HG02678 (cell line): Measurements from ENCODE around the gene SFT2D3.

Experiments
- ATAC-seq: cut with Tn5 transposase; IDR thresholded peaks from one replicate; pipeline ENCODE4 v1.9.1; 2021; ENCODE audit warnings: mild to moderate bottlenecking, moderate library complexity; ENCODE audit not compliant: unreplicated experiment

The SFT2D3 gene, protein sequence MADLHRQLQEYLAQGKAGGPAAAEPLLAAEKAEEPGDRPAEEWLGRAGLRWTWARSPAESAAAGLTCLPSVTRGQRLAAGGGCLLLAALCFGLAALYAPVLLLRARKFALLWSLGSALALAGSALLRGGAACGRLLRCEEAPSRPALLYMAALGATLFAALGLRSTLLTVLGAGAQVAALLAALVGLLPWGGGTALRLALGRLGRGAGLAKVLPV

DNA sequence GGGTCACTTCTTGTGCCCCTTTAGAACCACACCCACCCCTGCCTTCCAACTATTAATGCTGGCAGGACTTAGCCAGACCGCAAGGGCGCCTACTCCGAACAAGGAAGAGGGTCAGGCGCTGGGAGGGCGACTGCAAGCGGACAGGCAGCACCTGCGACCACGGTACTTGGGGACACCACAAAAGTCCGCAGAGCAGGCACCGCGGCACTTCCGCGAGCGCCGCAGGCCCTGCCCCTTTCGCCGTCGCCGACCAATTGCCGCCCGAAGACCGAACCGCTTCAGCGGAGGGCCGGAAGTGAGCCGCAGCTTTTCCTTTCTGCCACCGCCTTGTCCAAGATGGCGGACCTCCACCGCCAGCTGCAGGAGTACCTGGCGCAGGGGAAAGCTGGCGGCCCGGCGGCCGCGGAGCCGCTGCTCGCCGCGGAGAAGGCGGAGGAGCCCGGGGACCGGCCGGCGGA is at the start of gene SFT2D3:
TSS of gene SFT2D3 (plus strand) at position 305 of the 458 bp plus-strand sequence. CDS start at position 337, 32 bp downstream.
- ATAC-seq = peak; percentile 72

DNA sequence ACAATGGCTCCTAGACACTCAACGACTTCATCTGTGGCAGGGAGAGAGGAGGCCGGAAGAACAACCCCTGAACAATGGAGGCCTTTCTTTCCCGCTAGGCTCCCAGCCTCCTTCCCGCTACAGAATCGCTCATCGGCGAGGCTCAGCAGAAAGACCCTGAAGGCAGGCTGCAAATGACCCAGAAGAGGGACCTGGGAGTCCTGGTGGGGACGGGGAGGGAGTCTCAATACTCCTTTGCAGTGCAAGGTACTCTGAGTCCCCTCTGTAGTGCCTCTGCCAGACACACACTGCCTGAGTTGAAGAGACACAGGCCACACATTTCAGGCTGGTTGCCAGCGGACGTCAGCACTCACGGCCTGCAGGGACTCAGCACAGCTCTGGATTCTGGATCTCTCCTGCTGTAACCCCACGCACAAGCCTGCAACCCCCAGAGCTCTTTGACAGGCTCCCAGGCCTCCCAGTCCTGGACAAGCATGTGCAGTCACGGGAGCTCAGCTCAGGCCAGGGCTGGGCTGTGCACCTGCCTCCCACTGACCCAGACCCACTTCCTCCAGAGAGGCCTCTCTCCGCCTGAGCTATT is 49.2 kb upstream of the SFT2D3 start:
- ATAC-seq = no peak

DNA sequence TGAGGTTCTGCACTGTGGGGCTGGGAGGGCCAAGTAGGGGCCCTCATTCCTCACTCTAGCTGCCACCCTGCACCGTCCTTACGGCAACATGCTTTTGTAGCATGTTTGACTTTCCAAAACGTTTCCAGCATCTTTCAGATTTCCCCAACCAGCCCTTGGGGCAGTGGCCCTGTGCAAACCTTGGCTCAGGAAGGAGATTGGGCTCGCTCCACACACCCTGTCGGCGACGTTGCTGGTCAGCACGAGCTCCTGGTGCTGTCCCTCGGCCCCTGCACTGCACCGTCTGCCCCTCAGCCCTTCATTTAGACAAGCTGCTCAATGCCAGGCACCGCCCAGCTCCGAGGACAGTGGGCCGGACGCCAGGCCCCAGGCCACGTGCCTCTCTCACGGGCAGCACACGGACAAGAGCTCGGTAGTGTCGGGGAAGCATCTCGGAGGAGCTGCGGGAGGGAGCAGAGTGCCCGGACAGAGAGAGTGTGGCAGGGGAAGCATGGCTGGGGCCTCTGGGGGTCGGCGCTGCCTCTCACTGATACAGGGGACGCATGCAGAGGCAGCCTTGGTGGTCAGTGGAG is 48.4 kb upstream of the SFT2D3 start:
- no peak for ATAC-seq

DNA sequence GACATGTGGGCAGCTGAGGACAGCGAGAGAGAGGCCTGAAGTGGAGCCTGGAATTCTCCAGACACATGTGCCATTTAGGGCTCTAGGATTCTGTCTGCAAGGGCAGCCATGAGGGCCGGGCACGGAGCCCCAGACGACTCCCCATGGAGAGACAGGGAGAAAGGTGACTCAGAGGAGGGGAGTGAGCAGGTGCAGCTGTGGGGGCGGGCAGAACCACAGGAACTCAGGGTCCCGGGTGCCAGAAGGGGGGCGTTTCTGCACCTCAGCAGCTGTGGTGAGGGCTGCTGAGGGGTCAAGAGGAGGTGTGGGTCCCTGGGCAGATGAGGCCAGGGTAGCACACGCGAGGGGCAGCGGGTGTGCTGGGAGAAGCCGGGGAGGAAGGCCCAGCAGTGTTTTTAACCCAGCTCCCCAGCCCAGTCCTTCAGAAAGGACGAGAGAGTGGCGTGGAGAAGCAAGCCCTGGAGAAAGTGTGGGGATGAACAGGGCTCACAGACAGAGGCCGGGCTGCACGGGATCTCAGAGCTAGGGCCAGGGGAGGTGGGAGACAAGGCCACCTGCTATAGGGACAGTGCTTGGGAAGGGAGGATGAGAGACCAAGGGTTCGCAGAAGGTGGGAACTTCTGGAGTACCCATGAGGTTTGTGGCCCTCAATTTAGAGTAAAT is 47.7 kb upstream of the SFT2D3 start:
- ATAC-seq = no peak

DNA sequence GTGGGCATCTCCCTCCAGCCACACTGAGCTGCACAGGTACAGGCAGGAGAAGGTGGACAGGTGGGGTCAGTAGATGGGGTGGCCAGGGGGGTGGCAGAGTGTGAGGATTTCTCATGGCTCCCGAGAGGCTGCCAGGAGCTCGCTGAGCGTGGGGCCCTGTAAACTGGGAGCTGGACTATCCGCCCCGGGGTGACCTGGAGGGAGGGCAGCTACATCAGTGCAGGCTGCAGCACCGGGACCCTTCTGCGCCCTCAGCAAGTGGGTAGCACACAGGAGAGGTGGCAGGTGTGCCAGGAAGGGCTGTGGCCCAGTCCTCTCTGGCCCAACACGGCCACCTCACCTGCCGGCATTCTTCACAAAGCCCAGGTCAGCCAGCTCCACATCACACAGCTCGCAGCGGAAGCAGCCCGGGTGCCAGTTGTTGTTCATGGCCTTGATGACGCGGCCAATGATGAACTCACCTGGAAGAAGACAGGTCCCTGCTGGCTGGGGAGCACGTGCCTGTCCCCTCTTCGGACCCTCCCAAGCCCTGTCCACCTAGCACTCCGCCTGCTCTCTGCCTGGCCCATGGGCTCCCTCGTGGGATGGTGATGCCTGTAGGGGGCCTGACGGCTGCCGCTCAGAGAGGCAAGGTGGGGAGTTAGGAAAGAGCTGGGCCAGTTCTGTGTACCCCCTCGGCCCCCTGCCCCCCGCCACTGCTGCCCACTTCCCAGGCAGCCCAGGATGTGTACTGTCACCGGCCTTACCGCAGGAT is 47.0 kb upstream of the SFT2D3 start:
- ATAC-seq = no peak

DNA sequence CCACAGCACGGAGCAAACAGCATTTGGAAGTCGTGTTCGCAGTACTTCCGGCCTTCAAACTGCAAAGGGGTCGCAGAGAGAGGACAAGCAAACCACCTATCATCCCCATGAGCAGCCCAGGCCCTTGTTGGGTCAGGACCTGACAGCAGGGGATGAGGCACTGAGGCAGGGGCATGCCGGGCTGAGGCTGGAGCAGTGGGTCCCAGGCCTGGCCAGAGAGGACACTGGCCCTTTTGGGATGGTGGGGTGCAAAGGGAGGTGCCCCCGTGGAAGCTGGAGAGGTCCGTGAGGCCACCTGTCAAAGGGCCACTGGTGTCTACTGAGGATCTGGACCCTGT is 46.5 kb upstream of the SFT2D3 start:
- ATAC-seq = no peak

DNA sequence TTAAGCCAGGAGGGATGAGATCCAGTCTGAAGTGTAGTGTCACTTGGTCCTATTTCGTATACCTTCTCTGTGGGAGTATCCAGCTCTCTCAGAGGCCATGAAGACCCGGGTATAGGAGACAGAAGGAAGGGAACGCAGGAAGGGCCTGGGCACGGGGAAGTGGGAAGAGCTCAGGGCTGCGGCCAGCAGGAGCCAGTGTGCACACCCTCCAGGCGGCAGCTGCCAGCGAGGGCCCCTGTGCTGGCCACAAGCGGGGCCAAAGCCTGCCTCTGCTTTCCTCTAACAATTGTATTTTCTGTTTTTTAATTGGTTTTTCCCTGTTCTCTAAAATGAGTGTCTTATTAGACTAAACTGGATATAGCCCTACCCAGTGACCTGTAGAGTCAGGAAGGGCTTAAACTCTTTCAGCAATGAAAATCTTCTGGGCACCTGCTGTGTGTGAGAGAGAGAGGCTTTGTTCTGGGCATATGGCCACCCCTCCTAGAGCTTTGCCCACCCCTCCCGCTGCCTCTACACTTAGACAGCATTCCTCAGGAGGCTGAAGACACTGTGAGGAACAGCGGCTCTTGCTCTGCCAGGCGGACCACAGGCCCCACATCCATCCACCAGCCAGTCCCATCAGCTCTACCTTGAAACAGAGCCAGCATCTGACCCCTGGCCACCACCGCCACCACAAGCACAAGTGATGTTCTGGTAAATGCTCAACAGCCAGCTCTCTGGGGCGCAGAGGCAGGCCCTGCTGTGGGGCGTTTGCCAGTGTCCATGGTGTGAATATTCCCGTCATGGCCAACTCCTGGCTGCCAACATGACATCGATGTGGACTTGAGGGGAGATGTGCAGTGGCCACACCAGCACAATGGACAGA is 45.9 kb upstream of the SFT2D3 start:
- no peak for ATAC-seq

DNA sequence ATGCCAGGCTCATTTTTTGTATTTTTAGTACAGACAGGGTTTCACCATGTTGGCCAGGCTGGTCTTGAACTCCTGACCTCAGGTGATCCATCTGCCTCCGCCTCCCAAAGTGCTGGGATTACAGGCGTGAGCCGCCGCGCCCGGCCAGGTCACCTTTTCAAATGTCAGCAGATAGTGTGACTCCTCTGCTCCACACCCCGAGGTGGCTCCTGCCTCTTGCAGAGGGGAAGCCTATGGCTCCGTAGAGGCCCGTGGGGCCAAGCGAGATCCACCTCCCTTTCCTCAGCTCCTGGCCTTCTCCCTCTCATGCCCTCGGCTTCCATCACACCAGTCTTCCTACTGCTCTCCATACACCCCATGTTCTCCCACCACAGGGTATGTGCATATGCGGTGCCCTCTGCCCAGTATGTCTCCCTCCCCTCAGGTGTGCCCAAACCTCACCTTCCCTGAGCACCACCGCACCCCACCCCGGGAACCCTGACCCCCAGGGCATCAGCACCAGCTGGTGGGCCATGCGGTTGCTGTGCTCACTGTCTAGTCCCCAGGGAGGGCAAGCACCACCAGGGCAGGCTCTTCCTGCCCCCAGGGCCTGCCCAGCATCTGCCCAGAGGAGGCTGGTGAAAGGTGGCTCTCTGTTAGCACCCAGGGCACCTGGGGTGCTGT is 44.6 kb upstream of the SFT2D3 start:
- no peak for ATAC-seq

DNA sequence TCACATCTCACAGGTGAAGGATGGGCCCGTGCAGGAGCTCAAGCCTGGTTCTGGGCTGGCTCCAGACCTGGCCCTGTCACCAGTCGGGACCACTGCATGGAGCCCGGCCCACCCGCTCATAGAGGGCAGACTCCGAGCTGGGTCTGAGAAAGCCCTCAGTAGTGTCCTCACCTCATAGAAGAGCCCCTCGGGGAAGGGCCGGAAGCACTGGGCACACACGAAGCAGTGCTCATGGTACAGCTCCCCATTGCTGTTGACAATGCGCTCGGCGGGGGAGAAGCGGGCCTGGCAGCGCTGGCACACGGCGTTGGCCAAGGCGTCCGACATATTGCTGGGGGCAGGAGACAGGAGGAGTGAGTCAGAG is 44.1 kb upstream of the SFT2D3 start:
- ATAC-seq = no peak

DNA sequence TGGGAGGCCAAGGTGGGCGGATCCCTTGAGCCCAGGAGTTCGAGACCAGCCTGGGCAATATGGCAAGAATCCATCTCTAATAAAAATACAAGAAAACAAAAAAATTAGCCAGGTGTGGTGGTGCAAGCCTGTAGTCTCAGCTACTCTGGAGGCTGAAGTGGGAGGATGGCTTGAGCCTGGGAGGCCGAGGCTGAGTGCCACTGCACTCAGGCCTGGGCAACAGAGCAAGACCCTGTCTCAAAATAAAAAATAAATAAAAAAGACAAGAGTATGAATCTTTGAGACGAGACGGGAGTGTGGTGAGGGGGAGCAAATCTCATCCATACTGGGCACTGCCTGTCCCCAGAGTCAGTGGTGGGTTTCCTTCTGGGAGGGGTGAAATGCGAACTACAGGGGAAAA is 43.2 kb upstream of the SFT2D3 start:
- ATAC-seq = no peak

DNA sequence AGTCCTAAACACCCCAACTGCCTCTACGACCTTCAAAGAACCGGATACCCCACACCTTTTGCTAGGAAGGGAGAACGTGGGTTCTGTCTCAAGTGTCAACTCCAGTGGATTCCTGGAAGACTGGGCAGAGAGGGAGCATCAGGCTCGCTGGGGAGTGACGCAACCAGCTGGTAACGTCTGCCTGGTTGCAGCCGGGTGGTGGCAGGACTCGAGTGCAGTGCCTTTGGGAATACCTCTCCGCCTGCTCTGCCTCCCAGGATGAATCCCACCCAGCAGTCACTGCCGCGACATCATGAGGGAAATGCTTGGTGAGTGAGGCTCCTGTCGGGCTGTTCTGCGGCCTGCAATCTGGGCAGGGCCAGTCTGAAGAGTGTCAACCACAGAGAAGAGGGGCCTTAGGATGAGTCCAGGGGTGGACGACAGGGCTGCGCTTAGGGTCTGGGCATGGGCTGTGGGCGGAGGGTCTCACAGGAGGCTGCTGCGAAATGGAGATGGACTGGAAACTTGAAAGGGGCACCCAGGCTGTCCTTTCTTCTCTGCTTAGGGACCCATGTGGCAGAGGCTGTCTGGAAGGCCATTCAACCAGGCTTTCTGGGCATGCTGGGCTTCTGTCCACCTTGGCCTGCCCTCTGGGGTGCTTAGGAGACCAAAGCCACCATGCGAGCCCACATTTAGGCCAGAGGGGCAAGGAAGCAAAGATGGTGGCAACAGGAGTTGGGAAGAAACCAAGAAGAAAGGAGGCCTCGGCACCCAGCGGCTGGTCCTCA is 42.5 kb upstream of the SFT2D3 start:
- no peak for ATAC-seq

DNA sequence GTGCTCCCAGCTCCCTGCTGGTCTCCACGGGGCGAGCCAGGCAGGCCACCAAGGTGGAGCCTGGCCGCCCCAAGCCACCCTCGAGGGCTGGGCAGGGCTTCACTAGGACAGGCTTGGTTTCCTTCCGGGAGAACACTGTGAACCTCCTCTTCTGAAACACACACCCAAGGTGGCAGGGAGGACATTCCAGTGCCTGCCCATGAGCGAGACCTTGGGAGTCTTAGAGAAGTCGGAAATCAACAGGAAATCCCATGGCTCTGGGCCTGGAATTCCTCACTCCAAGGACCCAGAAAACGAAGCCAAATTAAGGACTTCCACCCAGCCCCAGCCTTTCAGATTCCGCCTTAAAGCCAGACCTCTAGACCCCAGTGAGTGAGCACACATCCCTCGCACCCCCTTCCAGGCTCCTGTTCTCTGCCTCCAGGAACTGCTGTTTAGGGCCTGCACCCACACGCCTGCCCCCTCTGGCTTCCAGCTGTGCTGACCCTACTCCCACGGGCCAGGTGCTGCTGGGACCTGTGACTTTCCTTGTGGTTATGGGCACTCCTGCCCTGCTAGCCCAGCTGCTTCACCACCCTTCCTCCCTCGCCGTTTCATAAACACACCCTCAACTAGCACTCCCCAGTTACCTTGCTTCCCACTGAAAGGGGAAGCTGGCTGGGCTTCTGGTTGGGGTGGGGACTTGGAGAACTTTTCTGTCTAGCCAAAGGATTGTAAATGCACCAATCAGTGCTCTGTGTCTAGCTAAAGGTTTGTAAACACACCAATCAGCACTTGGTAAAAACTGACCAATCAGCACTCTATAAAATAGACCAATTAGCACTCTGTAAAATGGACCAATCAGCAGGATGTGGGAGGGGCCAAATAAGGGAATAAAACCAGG is 41.6 kb upstream of the SFT2D3 start:
- no peak for ATAC-seq

DNA sequence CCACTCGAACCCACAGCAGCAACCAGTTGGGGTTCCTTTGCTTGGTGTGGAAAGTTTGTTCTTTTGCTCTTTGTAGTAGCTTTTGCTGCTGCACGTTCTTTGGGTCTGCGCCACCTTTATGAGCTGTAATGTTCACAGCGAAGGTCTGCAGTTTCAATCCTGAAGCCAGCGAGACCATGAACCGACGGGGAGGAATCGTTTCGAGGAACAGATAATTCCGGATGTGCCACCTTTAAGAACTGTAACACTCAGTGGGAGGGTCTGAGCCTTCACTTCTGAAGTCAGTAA is 41.1 kb upstream of the SFT2D3 start:
- no peak for ATAC-seq

DNA sequence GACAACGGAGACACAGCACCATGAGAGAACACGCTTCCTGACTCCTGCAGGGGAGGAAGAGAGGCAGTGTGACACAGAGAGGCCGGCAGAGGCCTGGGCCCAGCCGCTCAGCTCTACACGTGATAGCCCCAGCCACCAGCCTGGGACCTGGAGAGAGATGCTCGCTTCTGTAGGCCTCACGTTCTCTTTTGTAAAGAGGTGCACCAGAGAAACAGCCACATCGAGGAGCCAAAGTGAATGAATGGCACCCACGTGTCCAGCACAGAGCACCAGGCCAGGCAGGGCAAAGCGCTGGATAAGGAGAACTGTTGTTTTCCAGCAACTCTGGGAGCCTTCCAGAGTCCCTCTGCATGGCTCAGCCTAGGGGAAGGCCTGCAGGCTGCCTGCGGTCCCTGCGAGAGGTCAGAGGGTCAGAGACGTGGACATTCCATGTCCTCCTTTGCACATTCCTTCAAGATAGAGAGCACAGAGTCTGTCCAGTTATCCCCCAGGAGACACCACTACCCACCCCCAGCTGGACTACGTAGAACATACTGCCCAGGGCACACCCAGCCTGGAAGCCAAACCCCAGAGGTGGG is 40.1 kb upstream of the SFT2D3 start:
- ATAC-seq = no peak

DNA sequence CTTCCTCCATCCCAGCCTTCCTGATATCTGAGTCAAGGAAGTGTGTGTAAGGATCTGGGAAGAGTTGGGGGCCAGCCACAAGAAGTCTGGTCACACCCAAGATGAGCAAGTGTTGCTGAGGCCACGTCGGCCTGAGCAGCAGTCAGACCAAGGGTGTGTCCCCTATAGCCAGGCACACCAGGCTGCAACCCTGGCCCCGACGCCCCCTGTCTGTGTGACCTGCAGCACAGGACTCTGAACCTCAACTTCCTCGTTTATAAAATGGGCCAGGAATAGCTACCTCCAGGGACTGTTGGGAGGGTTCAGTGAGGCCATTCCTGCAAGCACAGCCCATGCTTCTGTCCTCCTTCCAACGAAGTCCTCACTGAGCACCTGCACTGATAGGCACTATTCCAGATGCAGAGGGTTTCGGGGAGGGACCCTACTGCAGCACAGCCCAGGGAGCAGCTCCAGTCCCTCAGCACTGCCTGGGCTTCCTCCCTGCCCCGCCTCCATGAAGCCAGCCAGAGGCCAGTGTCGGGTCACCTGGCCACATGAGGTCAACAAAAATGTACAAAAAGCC is 39.3 kb upstream of the SFT2D3 start:
- ATAC-seq = no peak

DNA sequence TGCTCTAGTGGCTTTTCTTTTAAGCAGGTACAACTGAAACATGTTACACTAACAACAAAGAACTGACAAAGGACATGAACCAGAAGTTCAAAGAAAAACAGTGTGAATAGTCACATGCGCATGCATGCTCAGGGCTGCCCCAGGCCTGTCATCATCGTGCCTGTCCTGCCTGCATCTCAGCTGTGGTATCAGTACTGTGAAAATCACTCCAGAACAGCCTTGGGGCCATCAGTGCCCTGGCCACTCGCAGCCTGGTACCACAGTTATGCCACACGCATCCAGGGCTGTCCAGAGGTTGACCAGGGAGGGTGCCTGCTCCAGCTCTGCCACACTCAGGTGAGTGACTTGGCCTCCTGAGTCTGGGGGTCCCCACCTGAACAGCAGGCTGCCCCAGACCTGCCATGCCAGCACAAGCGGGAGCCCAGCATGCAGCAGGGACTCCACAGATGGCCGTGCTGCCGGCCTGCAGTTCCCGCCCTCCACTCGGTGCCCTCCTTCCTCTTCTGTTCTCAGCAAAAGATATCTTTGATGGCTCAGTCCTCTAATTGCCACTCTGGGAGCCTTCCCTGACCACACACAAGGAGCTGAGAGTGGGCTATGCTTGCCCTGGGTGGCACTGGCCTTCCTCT is 38.2 kb upstream of the SFT2D3 start:
- no peak for ATAC-seq

DNA sequence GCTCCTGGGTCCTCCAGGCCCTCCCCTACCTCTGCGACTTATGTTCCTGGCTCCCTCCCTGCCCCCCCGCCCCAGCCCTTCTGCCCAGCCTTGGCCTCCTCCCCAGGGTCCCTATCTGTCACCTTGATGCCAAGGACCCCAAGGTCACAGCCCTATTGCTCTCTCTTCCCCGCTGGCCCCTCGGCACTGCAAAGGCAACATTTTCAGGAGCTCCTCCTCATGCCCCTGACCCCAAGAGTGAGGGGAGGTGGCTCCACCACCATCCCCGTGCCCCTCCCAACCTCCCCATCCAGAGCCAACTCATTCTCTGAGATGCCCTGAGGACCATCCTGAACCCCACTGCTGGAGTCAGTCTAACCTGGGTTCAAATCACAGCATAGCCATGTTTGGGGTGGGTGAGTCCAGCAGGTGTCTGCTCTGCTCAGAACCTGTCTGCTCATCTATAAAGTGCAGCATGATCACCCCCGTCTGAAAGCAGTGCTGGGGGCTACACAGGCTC is 37.7 kb upstream of the SFT2D3 start:
- no peak for ATAC-seq
